GM23248 (cell line): ENCODE results near the gene MYCBP2. TPM values are rescaled to one million over a fixed set of nuclear protein-coding genes. Genes with fewer than 3 reads are reported as not detected.
"Not testable (repeated sequence)": the region's sequence is repeated elsewhere in the genome, so short reads cannot be mapped to it uniquely, and the experiment has no call there.

Experiments
- DNase-seq: peaks from one replicate; pipeline ENCODE4 v3.0.0-alpha.2; 2015
- H2AFZ ChIP-seq: fragments of 200-600 bp; sonication (generic); 2 replicates; pipeline ENCODE4 v1.6.1; 2016; ENCODE audit warnings: antibody characterized with exemption
- H3F3A ChIP-seq: fragments of 200-600 bp; sonication (generic); 2 replicates; pipeline ENCODE4 v1.6.1; 2016; ENCODE audit warnings: mild to moderate bottlenecking, antibody characterized with exemption, mixed run types; ENCODE audit not compliant: insufficient read depth
- H3K27ac ChIP-seq: fragments of 200-600 bp; sonication (generic); 2 replicates; pipeline ENCODE4 v1.5.1; 2016; ENCODE audit warnings: mild to moderate bottlenecking
- H3K27me3 ChIP-seq: fragments of 200-600 bp; sonication (generic); replicated peaks from 2 replicates; pipeline ENCODE4 v1.6.1; 2016; ENCODE audit warnings: mild to moderate bottlenecking; ENCODE audit not compliant: insufficient read depth
- H3K36me3 ChIP-seq: fragments of 200-600 bp; sonication (generic); 2 replicates; pipeline ENCODE4 v1.6.1; 2016; ENCODE audit warnings: low read depth, mild to moderate bottlenecking
- H3K4me1 ChIP-seq: fragments of 200-600 bp; sonication (generic); 2 replicates; pipeline ENCODE4 v1.6.1; 2016; ENCODE audit warnings: mild to moderate bottlenecking; ENCODE audit not compliant: insufficient read depth
- H3K4me2 ChIP-seq: fragments of 200-600 bp; sonication (generic); one replicate; pipeline ENCODE4 v1.6.1; 2016; ENCODE audit warnings: mild to moderate bottlenecking; ENCODE audit not compliant: unreplicated experiment
- H3K4me3 ChIP-seq: fragments of 200-600 bp; sonication (generic); 2 replicates; pipeline ENCODE4 v1.5.1; 2016; ENCODE audit warnings: mild to moderate bottlenecking
- H3K79me2 ChIP-seq: fragments of 200-600 bp; sonication (generic); 2 replicates; pipeline ENCODE4 v1.6.1; 2016; ENCODE audit warnings: mild to moderate bottlenecking; ENCODE audit not compliant: insufficient read depth
- H3K9ac ChIP-seq: fragments of 200-600 bp; sonication (generic); 2 replicates; pipeline ENCODE4 v1.6.1; 2016; ENCODE audit warnings: mild to moderate bottlenecking
- H3K9me2 ChIP-seq: fragments of 200-600 bp; sonication (generic); 2 replicates; pipeline ENCODE4 v1.6.1; 2016; ENCODE audit warnings: mixed run types, mild to moderate bottlenecking, moderate library complexity; ENCODE audit not compliant: insufficient read depth
- H3K9me3 ChIP-seq: fragments of 200-600 bp; sonication (generic); one replicate; pipeline ENCODE4 v1.6.1; 2017; ENCODE audit warnings: low read depth
- H4K20me1 ChIP-seq: fragments of 200-600 bp; sonication (generic); 2 replicates; pipeline ENCODE4 v1.6.0; 2016; ENCODE audit not compliant: insufficient read depth
- EZH2 ChIP-seq: fragments of 200-600 bp; sonication (generic); IDR thresholded peaks from 2 replicates; pipeline ENCODE4 v1.6.1; 2018; ENCODE audit warnings: antibody characterized with exemption, mild to moderate bottlenecking; ENCODE audit not compliant: insufficient read depth, poor library complexity, severe bottlenecking
- EZH2phosphoT487 ChIP-seq: fragments of 200-600 bp; sonication (generic); IDR thresholded peaks from 2 replicates; pipeline ENCODE4 v1.6.1; 2018; ENCODE audit warnings: antibody characterized with exemption, moderate library complexity, mild to moderate bottlenecking, low read depth; ENCODE audit not compliant: insufficient read depth
- WGBS, 2 experiments: methylation state at CpG; one replicate each; pipeline ENCODE4 v1.1.6; 2015 to 2017; ENCODE audit warnings: low lambda C conversion rate in 2 of 2, low coverage in 1 of 2; ENCODE audit errors: missing lambda C conversion rate in 2 of 2; 5-methylcytosine and 5-hydroxymethylcytosine counted together
- in situ Hi-C: fragments of 300-500 bp; cut with MboI; formaldehyde crosslinking; loops from 2 replicates; pipeline ENCODE4 v1.15.0; 2020
- polyA plus RNA-seq: library from polyadenylated mRNA; unstranded; fragments of >200 nt; fragmentation: Nextera tagmentation; extraction: Ambion mirVana; gene quantifications from 2 replicates; pipeline ENCODE4 v1.2.1, GENCODE V29; 2016
- total RNA-seq: library from RNA; depleted of rRNA; stranded (reverse); fragments of >200 nt; shearing (Covaris generic); gene quantifications from 2 replicates; pipeline ENCODE4 v1.2.3, GENCODE V29; 2014

MYCBP2 gene
- total and polyA plus RNA-seq, 2 experiments from 2014 or later: 27.4 to 61.8 TPM

GRCh38 chr13:77219401-77219800 is 107.5 kb downstream of the MYCBP2 start:
- Histone ChIP-seq H2AFZ (no peak overlapping the region), H3K4me2 (no peak overlapping the region), H3K27me3 (no peaks in the 10 kb centered on the region), H3K9me2 (no peaks in the 10 kb centered on the region), H3K79me2 (no peaks in the 10 kb centered on the region), H3K9ac (no peak overlapping the region), H4K20me1 (no peaks in the 10 kb centered on the region), H3K27ac (no peak overlapping the region), H3K36me3 (peaks cover 32% of the 10 kb centered on the region), H3K9me3 (no peaks in the 10 kb centered on the region), H3K4me3 (no peak overlapping the region), H3K4me1 (no peaks in the 10 kb centered on the region), H3F3A (no peaks in the 10 kb centered on the region)
- 96 to 97% methylated on average over 2 of the region's 2 CpGs for WGBS, 2 experiments
- in situ Hi-C loops: no loop called here
- no peak for DNase-seq
- TF ChIP-seq EZH2 (no peak), EZH2phosphoT487 (no peak)

DNA sequence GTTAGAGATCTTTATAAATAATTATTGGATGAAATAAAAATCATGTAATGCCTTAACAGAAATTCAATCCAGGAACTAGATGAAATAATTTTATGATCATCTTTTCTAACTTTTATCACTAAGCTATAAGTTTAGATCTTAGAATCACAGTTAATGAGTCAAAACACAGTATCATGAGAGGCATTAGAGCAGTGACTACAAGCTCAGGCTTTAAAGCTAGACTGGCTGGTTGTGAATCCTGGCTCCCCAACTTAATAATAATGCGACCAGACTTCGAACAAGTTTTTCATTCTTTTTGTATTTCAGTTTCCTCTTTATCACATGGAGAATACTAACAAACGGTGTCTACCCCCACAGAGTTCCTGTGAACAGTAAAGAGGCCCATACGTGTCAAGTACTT is 108.6 kb downstream of the MYCBP2 start:
- peaks cover 40% of the 10 kb centered on the region for H3K36me3 ChIP-seq
- H3K4me3 ChIP-seq: no peak overlapping the region
- no peaks in the 10 kb centered on the region for H3F3A ChIP-seq
- no peaks in the 10 kb centered on the region for H4K20me1 ChIP-seq
- H3K4me1 ChIP-seq: no peaks in the 10 kb centered on the region
- H3K27me3 ChIP-seq: no peaks in the 10 kb centered on the region
- H3K79me2 ChIP-seq: no peaks in the 10 kb centered on the region
- no peak overlapping the region for H3K9ac ChIP-seq
- in situ Hi-C loops: no loop called here
- no peaks in the 10 kb centered on the region for H3K9me2 ChIP-seq
- H2AFZ ChIP-seq: no peak overlapping the region
- 86 to 87% methylated on average over 4 of the region's 4 CpGs for WGBS, 2 experiments
- no peak for TF ChIP-seq EZH2phosphoT487
- no peak for TF ChIP-seq EZH2
- no peak overlapping the region for H3K4me2 ChIP-seq
- no peak overlapping the region for H3K27ac ChIP-seq
- H3K9me3 ChIP-seq: no peaks in the 10 kb centered on the region
- DNase-seq: no peak

DNA sequence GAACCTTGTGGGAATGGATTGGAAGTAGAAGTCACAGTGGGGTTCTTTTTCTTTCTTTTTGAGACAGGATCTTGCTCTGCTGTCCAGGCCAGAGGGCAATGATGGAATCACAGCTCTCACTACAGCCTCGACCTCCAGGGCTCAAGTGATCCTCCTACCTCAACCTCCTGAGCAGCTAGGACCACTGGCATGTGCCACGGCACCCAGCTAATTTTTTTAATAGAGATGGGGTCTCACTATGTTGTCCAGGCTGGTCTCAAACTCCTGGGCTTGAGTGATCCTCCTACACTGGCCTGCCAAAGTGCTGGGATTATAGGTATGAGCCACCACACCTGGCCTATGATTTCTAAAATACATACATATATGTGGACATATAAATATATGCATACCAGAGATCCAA is 111.4 kb downstream of the MYCBP2 start:
- Histone ChIP-seq H3K4me2 (no peak overlapping the region), H3K27me3 (no peaks in the 10 kb centered on the region), H3K4me1 (no peaks in the 10 kb centered on the region), H2AFZ (no peak overlapping the region), H3K9me2 (no peaks in the 10 kb centered on the region), H3F3A (no peaks in the 10 kb centered on the region; the same call in 1 of the 2 replicates), H3K36me3 (peaks cover 50% of the 10 kb centered on the region), H3K9me3 (no peaks in the 10 kb centered on the region), H3K9ac (no peak overlapping the region), H3K79me2 (no peaks in the 10 kb centered on the region), H3K27ac (no peak overlapping the region), H3K4me3 (no peak overlapping the region), H4K20me1 (no peaks in the 10 kb centered on the region)
- in situ Hi-C loops: no loop called here
- WGBS, 2 experiments: 93 to 95% methylated on average over 2 of the region's 2 CpGs
- no peak for DNase-seq
- TF ChIP-seq EZH2 (no peak), EZH2phosphoT487 (no peak)

DNA sequence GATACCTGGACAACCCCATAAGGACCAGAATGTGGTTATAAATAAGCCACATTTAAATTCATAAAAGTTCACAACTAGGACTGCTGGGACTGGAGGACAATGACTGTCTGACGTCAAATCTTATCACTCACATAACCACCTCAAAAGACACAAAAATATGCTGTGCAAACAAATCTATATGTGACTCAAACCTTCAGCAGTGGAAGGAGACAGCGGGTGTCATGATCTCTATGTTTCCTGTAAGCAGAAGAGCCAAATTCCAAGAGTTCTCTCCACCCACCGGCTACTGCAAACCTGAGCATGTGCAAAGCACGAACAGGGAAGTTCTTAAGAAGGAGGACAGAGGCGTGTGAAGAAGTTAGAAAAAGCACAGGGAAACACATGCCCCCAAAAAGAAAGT is 113.2 kb downstream of the MYCBP2 start:
- Histone ChIP-seq H3K79me2 (no peaks in the 10 kb centered on the region), H3K4me2 (no peak overlapping the region), H3K9me2 (no peaks in the 10 kb centered on the region), H3K9me3 (no peaks in the 10 kb centered on the region), H4K20me1 (no peaks in the 10 kb centered on the region), H3K27me3 (no peaks in the 10 kb centered on the region), H3K4me1 (peaks cover 5% of the 10 kb centered on the region), H3F3A (peaks cover 11% of the 10 kb centered on the region), H3K36me3 (peaks cover 53% of the 10 kb centered on the region), H3K27ac (no peak overlapping the region), H3K4me3 (no peak overlapping the region), H3K9ac (no peak overlapping the region), H2AFZ (no peak overlapping the region)
- no peak for DNase-seq
- in situ Hi-C loops: no loop called here
- TF ChIP-seq EZH2phosphoT487: no peak
- no peak for TF ChIP-seq EZH2
- WGBS, 2 experiments: 95% methylated on average over 5 of the region's 5 CpGs

DNA sequence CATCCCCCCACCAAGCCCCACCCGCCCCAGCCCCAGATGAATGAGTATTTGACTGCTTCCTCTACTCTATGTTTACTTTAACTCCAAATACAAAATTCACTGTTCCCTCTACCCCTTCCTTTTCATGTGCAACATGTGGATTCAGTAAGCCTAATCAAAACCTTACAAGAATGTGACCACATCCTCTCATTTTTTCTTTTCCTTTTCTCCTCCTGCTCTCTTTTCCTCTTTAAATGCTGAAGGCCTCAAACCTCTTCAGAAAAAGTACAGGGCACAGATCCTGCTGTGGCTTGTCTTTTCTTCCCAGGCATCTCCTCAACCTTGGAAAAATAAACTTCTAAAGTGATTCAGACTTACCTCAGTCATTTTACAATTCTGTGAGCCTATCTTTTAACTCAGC is 119.0 kb downstream of the MYCBP2 start:
- H3K9me2 ChIP-seq: no peaks in the 10 kb centered on the region
- DNase-seq: peak; percentile 60
- peak overlapping the region; percentile 56 for H3K27ac ChIP-seq
- peaks cover 19% of the 10 kb centered on the region for H3K36me3 ChIP-seq
- H3K4me1 ChIP-seq: peaks cover 19% of the 10 kb centered on the region
- H3K4me2 ChIP-seq: peak overlapping the region; percentile 38
- H2AFZ ChIP-seq: peak overlapping the region; percentile 53
- 25 to 33% methylated on average over 1 of the region's 1 CpG for WGBS, 2 experiments
- no peak for TF ChIP-seq EZH2phosphoT487
- TF ChIP-seq EZH2: no peak
- no peaks in the 10 kb centered on the region for H4K20me1 ChIP-seq
- H3K79me2 ChIP-seq: no peaks in the 10 kb centered on the region
- no peaks in the 10 kb centered on the region for H3K9me3 ChIP-seq
- H3K9ac ChIP-seq: 0 out of 2 replicates have a peak overlapping the region, but pooled peaks have one; percentile 6
- in situ Hi-C loops: no loop called here
- H3K27me3 ChIP-seq: no peaks in the 10 kb centered on the region
- H3F3A ChIP-seq: peaks cover 34% of the 10 kb centered on the region
- H3K4me3 ChIP-seq: no peak overlapping the region

GRCh38 chr13:77198995-77199394 is 127.9 kb downstream of the MYCBP2 start:
- H3K9ac ChIP-seq, H3K4me1 ChIP-seq, H3F3A ChIP-seq, H3K9me3 ChIP-seq, H3K27ac ChIP-seq, H3K4me2 ChIP-seq, H3K36me3 ChIP-seq, H3K79me2 ChIP-seq, H4K20me1 ChIP-seq, H3K4me3 ChIP-seq, H2AFZ ChIP-seq, DNase-seq, H3K9me2 ChIP-seq, H3K27me3 ChIP-seq, in situ Hi-C loops: not testable (repeated sequence)
- 96 to 97% methylated on average over 11 to 16 of the region's 16 CpGs for WGBS, 2 experiments
